Gastrocnemius medialis (tissue), 4 donors: Measurements from ENCODE around the gene EME1. TPM values are rescaled to one million over a fixed set of nuclear protein-coding genes. Genes with fewer than 3 reads are reported as not detected.

ENCODE experiments used
- ATAC-seq, 2 donors: fragments of 150-250 bp; one replicate each; pipeline ENCODE4 v1.9.1; 2016
- DNase-seq, 2 donors: peaks; one replicate each; pipeline ENCODE4 v3.0.0-alpha.2; 2019
- H3K27ac ChIP-seq, 4 donors: fragments of 200-600 bp; sonication (generic); 1 replicate in 1 of 4; 2 replicates in 3 of 4; pipeline ENCODE4 v1.5.1; 2016 to 2018; ENCODE audit warnings: mild to moderate bottlenecking in 2 of 4, moderate library complexity in 1 of 4
- H3K27me3 ChIP-seq, 3 donors: fragments of 200-600 bp; sonication (generic) in 2 of 3; 1 replicate in 1 of 3; 2 replicates in 2 of 3; pipeline versions ENCODE4 v1.5.1 to v1.6.0; 2016 to 2019; ENCODE audit warnings: mild to moderate bottlenecking in 1 of 3, moderate library complexity in 1 of 3
- H3K36me3 ChIP-seq, 2 donors: fragments of 200-600 bp; sonication (generic) in 1 of 2; one replicate each; pipeline ENCODE4 v1.5.1; 2017 to 2018
- H3K4me1 ChIP-seq, 2 donors: fragments of 200-600 bp; sonication (generic) in 1 of 2; one replicate each; pipeline ENCODE4 v1.5.1; 2016 to 2017; ENCODE audit warnings: mild to moderate bottlenecking in 2 of 2
- H3K4me3 ChIP-seq, 4 donors: fragments of 200-600 bp; sonication (generic) in 3 of 4; 1 replicate in 1 of 4; 2 replicates in 3 of 4; pipeline ENCODE4 v1.5.1; 2016 to 2019; ENCODE audit warnings: mild to moderate bottlenecking in 2 of 4
- H3K9me3 ChIP-seq, 3 donors: fragments of 200-600 bp; sonication (generic) in 2 of 3; 1 replicate in 1 of 3; 2 replicates in 2 of 3; pipeline ENCODE4 v1.5.1; 2016 to 2019
- POLR2A ChIP-seq, 2 donors: fragments of 450-650 bp; IDR thresholded peaks; one replicate each; pipeline ENCODE4 v1.6.1; 2017; ENCODE audit warnings: antibody characterized with exemption in 2 of 2, mild to moderate bottlenecking in 2 of 2, moderate library complexity in 2 of 2
- in situ Hi-C, 4 donors: fragments of 200-750 bp; cut with MboI; loops; one replicate each; pipeline versions ENCODE4 v1.15.0 to v1.8.0; 2017; ENCODE audit warnings: low sequenced_read_pairs in 4 of 4
- intact Hi-C: fragments of 100-400 bp; cut with DNase I; formaldehyde crosslinking; loops from one replicate; pipeline ENCODE4 v1.15.1; 2023; ENCODE audit warnings: low total_unique reads
- total RNA-seq, 4 donors: library from RNA; depleted of rRNA; stranded (reverse); fragments of >200 nt; gene quantifications; one replicate each; pipeline versions ENCODE4 v1.1.0 to v1.2.3, GENCODE V29; 2016
- TF ChIP-seq, protein P1 (sequence below), 5 experiments: fragments of 450-650 bp in 3 of 5; fragments of 200-600 bp in 2 of 5; sonication (generic) in 2 of 5; IDR thresholded peaks in 4 of 5; conservative IDR thresholded peaks in 1 of 5; 1 replicate in 4 of 5; 2 replicates in 1 of 5; pipeline ENCODE4 v1.5.1; 2016 to 2019; ENCODE audit warnings: antibody characterized with exemption in 5 of 5, mild to moderate bottlenecking in 3 of 5, moderate library complexity in 3 of 5

Gene EME1
- total RNA-seq, 4 donors from 2014 or later = 0.82 to 0.95 TPM; not detected in 2

DNA sequence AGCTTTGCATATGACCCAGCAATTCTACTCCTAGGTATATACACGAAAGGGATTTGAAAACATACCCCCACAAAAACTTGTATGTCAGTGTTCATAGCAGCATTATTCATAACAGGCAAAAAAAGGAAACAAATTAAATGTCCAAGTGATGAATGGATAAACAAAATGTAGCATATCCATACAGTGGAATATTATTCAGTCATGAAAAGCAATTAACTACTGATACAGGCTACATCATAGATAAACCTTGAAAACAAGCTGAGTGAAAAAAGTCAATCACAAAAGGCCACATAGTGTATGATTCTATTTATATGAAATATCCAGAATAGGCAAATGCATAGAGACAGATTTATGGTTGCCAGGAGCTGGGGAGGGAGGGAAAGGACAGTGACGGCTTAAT lies 676 bp downstream of the EME1 start:
- intact Hi-C loops (loop anchor here (1.0 to 2.0 kb wide), 3 partner anchors 24 to 105 kb away; partner anchors contain the start of genes LRRC59 and RSAD1), in situ Hi-C loops (no loop called here)
- no peak for DNase-seq
- no peaks in the 10 kb centered on the region for H3K9me3 ChIP-seq
- H3K4me1 ChIP-seq = peaks cover 20 to 33% of the 10 kb centered on the region in 2 donors
- no peak for TF ChIP-seq POLR2A (IDR thresholded peaks at IDR 0.05)
- TF ChIP-seq, protein P1, sequence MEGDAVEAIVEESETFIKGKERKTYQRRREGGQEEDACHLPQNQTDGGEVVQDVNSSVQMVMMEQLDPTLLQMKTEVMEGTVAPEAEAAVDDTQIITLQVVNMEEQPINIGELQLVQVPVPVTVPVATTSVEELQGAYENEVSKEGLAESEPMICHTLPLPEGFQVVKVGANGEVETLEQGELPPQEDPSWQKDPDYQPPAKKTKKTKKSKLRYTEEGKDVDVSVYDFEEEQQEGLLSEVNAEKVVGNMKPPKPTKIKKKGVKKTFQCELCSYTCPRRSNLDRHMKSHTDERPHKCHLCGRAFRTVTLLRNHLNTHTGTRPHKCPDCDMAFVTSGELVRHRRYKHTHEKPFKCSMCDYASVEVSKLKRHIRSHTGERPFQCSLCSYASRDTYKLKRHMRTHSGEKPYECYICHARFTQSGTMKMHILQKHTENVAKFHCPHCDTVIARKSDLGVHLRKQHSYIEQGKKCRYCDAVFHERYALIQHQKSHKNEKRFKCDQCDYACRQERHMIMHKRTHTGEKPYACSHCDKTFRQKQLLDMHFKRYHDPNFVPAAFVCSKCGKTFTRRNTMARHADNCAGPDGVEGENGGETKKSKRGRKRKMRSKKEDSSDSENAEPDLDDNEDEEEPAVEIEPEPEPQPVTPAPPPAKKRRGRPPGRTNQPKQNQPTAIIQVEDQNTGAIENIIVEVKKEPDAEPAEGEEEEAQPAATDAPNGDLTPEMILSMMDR (IDR thresholded peaks at IDR 0.05 in 4 of 5, conservative IDR thresholded peaks at IDR 0.05 in 1 of 5) = no peak
- peaks cover 0 to 22% of the 10 kb centered on the region in 2 donors for H3K36me3 ChIP-seq
- no peaks in the 10 kb centered on the region for H3K27me3 ChIP-seq
- H3K4me3 ChIP-seq = no peak overlapping the region
- no peak for ATAC-seq
- no peak overlapping the region for H3K27ac ChIP-seq

DNA sequence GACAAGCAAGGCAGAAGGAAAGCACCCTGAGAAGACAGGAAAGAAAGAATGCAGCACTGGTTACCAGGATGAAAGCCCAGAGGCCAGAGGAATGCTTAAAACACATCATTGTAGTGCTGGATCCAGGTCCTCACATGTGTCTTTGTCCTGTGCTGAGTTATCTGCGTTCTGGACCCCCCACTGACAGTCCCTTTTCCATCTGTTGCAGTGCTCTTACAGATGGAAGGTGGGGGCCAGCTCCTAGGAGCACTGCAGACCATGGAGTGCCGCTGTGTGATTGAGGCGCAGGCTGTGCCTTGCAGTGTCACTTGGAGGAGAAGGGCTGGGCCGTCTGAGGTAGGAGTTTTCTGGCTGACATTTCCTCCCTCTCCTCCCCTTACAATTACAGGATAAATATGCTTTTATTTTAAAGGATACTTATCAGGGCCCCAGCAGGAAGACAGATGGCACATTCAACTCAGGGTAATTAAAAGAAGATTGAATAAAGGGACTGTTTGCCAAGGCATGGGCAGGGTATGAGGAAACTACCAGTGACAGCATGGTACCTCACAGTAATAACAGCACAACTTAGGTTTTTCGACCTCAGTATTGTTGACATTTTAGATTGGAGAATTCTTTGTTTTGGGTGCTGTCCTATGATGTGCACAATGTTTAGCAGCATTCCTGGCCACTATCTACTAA lies 3.0 kb downstream of the EME1 start:
- in situ Hi-C loops = loop anchor here in 1 of 4 donors (25.0 kb wide), 1 partner anchor 111 kb away; the partner anchor contains the start of gene RSAD1

GRCh38 chr17:50379351-50380132 lies 6.5 kb downstream of the EME1 start:
- H3K9me3 ChIP-seq = no peaks in the 10 kb centered on the region
- H3K27ac ChIP-seq = peak overlapping the region in 1 of 4 donors; percentile 18
- DNase-seq (no peak), ATAC-seq (peak in 1 of 2 donors; percentile 26)
- H3K4me3 ChIP-seq = no peak overlapping the region
- H3K27me3 ChIP-seq = no peaks in the 10 kb centered on the region
- TF ChIP-seq POLR2A (IDR thresholded peaks at IDR 0.05) = no peak
- peaks cover 12 to 22% of the 10 kb centered on the region in 2 donors for H3K4me1 ChIP-seq
- intact Hi-C loops = no loop called here
- peaks cover 3 to 35% of the 10 kb centered on the region in 2 donors for H3K36me3 ChIP-seq
- in situ Hi-C loops = loop anchor here in 1 of 4 donors (25.0 kb wide), 1 partner anchor 108 kb away; the partner anchor contains the start of gene RSAD1

More for the DNA sequence above, 3.0 kb downstream of the EME1 start:
- Histone ChIP-seq H3K4me1 (peaks cover 26 to 30% of the 10 kb centered on the region in 2 donors), H3K36me3 (no peaks in the 10 kb centered on the region), H3K27me3 (no peaks in the 10 kb centered on the region), H3K27ac (no peak overlapping the region), H3K4me3 (no peak overlapping the region), H3K9me3 (no peaks in the 10 kb centered on the region)
- intact Hi-C loops = no loop called here
- TF ChIP-seq, protein P1 (IDR thresholded peaks at IDR 0.05 in 4 of 5, conservative IDR thresholded peaks at IDR 0.05 in 1 of 5) = no peak
- TF ChIP-seq POLR2A (IDR thresholded peaks at IDR 0.05) = no peak
- ATAC-seq (no peak), DNase-seq (no peak)

GRCh38 chr17:50380369-50381259 lies 7.6 kb downstream of the EME1 start:
- H3K36me3 ChIP-seq = peaks cover 3 to 46% of the 10 kb centered on the region in 2 donors
- H3K4me1 ChIP-seq = peaks cover 12 to 22% of the 10 kb centered on the region in 2 donors
- intact Hi-C loops = no loop called here
- in situ Hi-C loops = loop anchor here in 1 of 4 donors (25.0 kb wide), 1 partner anchor 107 kb away; the partner anchor contains the start of gene RSAD1
- no peak overlapping the region for H3K4me3 ChIP-seq
- ATAC-seq (no peak), DNase-seq (no peak)
- peak overlapping the region in 1 of 4 donors; percentile 18 for H3K27ac ChIP-seq
- H3K9me3 ChIP-seq = no peaks in the 10 kb centered on the region
- TF ChIP-seq, protein P1 (IDR thresholded peaks at IDR 0.05 in 4 of 5, conservative IDR thresholded peaks at IDR 0.05 in 1 of 5) = no peak
- no peak for TF ChIP-seq POLR2A (IDR thresholded peaks at IDR 0.05)
- H3K27me3 ChIP-seq = no peaks in the 10 kb centered on the region
